ENCODE measurements around the gene DNAJB11.
"Not testable (repeated sequence)": the region's sequence is repeated elsewhere in the genome, so short reads cannot be mapped to it uniquely, and the experiment has no call there.

DNAJB11 gene

GRCh38 chr3:186618318-186618938 is 47.9 kb downstream of the DNAJB11 start:
- DNase-seq (ENCODE audit: low read depth) = no peak

- DNase-seq (ENCODE audit: low read depth) = no peak
Observed at GRCh38 chr3:186619787-186620212, 49.3 kb downstream of the DNAJB11 start.

- DNase-seq (ENCODE audit: low read depth) = no peak
Observed at GRCh38 chr3:186620213-186621092, 49.9 kb downstream of the DNAJB11 start.

- DNase-seq (ENCODE audit: low read depth) = no peak
Observed at GRCh38 chr3:186621894-186622650, 51.6 kb downstream of the DNAJB11 start.

GRCh38 chr3:186622651-186623310 is 52.3 kb downstream of the DNAJB11 start:
- no peak for DNase-seq (ENCODE audit: low read depth)

- no peak for DNase-seq (ENCODE audit: low read depth)
Observed at GRCh38 chr3:186624598-186624997, 54.1 kb downstream of the DNAJB11 start.

GRCh38 chr3:186625600-186626042 is 55.1 kb downstream of the DNAJB11 start:
- no peak for DNase-seq (ENCODE audit: low read depth)

DNA sequence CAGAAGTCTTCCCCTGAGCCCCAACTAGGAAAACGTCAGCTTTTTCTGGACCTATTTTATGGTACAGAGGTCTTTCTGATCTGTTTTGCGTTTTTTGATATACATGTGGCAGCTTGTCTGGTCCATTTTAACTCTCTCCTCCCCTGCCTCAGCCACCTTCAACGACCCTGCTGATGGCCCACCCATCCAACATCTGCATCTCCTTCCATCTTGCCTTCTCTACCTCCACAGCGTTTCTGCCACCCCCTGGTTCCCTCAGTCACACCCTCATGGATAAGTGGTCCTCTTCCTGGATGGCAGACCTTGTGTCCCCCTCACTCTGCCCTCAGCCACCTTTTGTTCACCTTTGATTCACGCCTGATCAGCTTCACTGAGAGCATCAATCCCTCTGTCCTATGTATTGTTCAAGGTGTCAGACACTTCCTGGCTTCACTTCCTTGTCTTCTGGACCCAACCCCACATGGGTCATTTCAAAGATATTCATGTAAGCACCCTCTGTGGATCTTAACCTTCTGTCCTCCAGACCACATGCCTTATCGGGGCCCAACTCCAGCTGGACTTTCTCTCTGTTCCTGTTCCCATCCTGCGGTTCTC is 55.8 kb downstream of the DNAJB11 start:
- DNase-seq (ENCODE audit: low read depth) = no peak

DNA sequence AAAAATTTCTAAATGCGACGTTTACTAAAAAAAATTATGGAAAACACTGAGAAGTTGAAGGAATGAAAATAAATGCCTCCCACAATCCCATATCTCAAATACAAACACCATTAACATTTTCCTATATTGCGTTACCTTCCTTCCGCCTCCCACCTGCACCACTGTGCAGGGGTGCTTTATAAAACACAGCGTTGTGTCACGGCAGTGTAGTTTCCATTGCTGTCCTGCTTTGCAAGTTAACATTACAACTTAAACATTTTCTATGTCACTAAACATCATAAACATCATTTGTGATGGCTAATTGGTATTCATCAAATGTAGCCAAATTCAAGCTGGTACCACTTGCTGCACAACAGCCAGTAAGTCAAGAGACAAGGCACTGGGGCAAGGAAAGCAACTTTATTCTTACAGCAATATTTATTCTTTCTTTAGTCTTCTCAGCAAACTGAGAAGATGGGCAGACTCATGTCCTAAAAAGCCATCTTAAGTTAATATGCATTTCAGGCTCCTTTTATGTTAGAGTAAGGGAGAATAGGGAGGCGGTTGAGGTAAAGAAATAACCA is 57.4 kb downstream of the DNAJB11 start:
- DNase-seq (ENCODE audit: low read depth) = no peak

DNA sequence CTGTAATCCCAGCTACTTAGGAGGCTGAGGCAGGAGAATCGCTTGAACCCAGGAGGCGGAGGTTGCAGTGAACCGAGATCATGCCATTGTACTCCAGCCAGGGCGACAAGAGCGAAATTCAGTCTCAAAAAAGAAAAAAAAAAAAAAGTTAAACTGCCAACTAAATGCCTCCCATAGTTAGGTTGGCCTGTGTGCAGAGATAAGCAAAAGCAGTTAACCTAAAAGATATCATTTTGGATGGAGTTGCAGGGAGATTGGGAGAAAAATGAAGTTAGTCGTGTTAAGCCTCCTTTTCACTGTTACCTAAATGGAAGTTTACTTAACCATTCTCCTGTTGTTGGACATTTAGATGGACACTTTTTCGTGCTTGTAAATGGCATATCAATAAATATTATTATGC is 58.2 kb downstream of the DNAJB11 start:
- no peak for DNase-seq (ENCODE audit: low read depth)

- no peak for DNase-seq (ENCODE audit: low read depth)
Observed at GRCh38 chr3:186630950-186631641, 60.6 kb downstream of the DNAJB11 start.

GRCh38 chr3:186633481-186633880 is 63.0 kb downstream of the DNAJB11 start:
- no peak for DNase-seq (ENCODE audit: low read depth)

DNA sequence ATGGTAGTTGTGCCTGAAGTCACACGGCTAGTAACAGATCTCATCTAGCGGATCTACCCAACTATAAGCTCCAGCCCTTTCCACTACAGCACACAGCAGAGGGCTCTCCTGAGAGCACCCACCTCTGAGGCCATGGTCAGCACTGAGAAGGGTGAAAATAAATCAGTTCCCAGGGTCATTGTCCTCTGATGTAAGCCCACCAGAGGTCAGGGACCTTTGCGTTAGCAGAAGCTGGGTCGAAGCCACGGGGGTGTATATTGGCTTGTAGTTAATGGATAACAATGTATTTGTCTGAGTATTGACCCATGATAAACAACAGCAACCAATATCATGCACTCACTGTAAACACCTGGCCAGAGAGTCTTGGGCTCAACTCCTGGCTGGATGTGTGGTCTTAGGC is 63.7 kb downstream of the DNAJB11 start:
- DNase-seq (ENCODE audit: low read depth) = not testable (repeated sequence)

Data from activated T-cell treated with anti-CD3 and anti-CD28 coated beads for 24 hours (primary cell).